Ovary (tissue), 3 donors: ENCODE results near the gene SFXN5.

Experiments used
- CTCF ChIP-seq, 3 donors: fragments of 450-650 bp in 2 of 3; fragments of 200-600 bp in 1 of 3; IDR thresholded peaks; one replicate each; pipeline versions ENCODE4 v1.5.1 to v1.8.0; 2016 to 2022; ENCODE audit warnings: antibody characterized with exemption in 3 of 3, mild to moderate bottlenecking in 1 of 3
- EP300 ChIP-seq: sonication (generic); formaldehyde crosslinking; IDR thresholded peaks from one replicate; pipeline ENCODE4 v1.6.1; 2017; ENCODE audit warnings: antibody characterized with exemption
- POLR2A ChIP-seq: fragments of 450-650 bp; IDR thresholded peaks from one replicate; pipeline ENCODE4 v1.6.1; 2017; ENCODE audit warnings: antibody characterized with exemption, mild to moderate bottlenecking, moderate library complexity
- donor health status: DM: no; HTN: no; CAD: no.

DNA sequence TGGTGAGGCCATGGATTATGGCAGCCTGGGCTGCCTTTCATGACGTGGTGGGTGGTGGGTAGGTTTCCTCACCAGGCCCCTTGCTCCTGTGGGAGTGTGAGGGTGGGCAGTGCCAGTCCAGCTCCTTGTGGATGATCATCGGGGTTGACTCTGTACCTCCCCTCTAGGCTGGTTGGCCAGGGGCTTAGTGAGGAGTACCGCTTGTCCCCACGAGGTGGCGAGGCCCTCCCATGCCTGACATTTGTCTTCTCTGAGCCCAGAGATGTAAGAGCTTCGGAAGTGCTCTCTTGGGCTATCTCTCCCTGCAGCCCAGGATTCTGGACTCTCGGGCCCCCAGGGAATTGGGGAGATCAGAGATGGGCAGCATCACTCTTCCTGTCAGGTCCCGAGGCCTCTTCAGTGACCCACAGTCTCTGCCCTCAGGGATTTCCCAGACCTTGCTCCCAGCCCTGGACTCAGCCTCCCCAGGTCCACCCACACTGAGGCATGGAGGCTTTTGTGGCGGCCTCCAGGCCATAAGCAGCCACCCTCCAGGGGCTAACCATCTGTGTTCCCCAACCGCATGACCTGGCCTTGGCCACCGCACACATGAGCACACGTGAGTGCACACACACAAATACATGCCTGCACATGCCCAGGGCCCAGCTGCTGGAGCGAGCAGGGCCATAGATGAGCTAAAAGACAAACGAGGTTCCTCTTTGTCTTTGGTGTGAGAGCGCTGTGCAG is 177.8 kb downstream of the SFXN5 start:
- TF ChIP-seq POLR2A, result no peak
- TF ChIP-seq CTCF (IDR thresholded peaks at IDR 0.05), result no peak
- TF ChIP-seq EP300, result no peak
